Measurements from ENCODE around the gene SAA2.
"Not testable (repeated sequence)": the region's sequence is repeated elsewhere in the genome, so short reads cannot be mapped to it uniquely, and the experiment has no call there.

GRCh38 chr11:18267335-18268133 is 19.1 kb upstream of the SAA2 start:
- TF ChIP-seq CTCF (IDR thresholded peaks at IDR 0.05); POLR2A (IDR thresholded peaks at IDR 0.05); EP300 (IDR thresholded peaks at IDR 0.05; ENCODE audit: low read depth): not testable (repeated sequence)

Data from transverse colon (tissue), 3 donors.